HT1080 (cell line): ENCODE measurements around the gene IFITM5. TPM values are rescaled to one million over a fixed set of nuclear protein-coding genes. Genes with fewer than 3 reads are reported as not detected.

Source experiments
- DNase-seq: peaks from one replicate; pipeline ENCODE4 v3.0.0-alpha.2; 2015; ENCODE audit warnings: low read depth
- total RNA-seq: library from RNA; depleted of rRNA; stranded (reverse); fragments of >200 nt; shearing (Covaris generic); gene quantifications from 2 replicates; pipeline ENCODE4 v1.2.3, GENCODE V29; 2014

The IFITM5 gene
- total RNA-seq, 1 experiment from 2014 or later = not detected

- no peak for DNase-seq
These were observed 30.0 kb downstream of the IFITM5 start for GRCh38 chr11:269146-269890.

- DNase-seq = peak; percentile 52
These were observed 30.6 kb downstream of the IFITM5 start for GRCh38 chr11:268716-269145.

- no peak for DNase-seq
These were observed 31.8 kb downstream of the IFITM5 start for GRCh38 chr11:267491-267994.

- no peak for DNase-seq
These were observed 32.5 kb downstream of the IFITM5 start for GRCh38 chr11:266676-267439.

- no peak for DNase-seq
These were observed 37.7 kb downstream of the IFITM5 start for GRCh38 chr11:261624-262023.

- no peak for DNase-seq
These were observed 39.9 kb downstream of the IFITM5 start for GRCh38 chr11:259413-259812.

- no peak for DNase-seq
These were observed 41.4 kb downstream of the IFITM5 start for GRCh38 chr11:257766-258493.

GRCh38 chr11:256952-257737 lies 42.2 kb downstream of the IFITM5 start:
- DNase-seq = no peak

- DNase-seq = no peak
These were observed 43.5 kb downstream of the IFITM5 start for GRCh38 chr11:255816-256215.

- no peak for DNase-seq
These were observed 44.1 kb downstream of the IFITM5 start for GRCh38 chr11:255176-255575.

- no peak for DNase-seq
These were observed 45.4 kb downstream of the IFITM5 start for GRCh38 chr11:253886-254270.

- no peak for DNase-seq
These were observed 46.0 kb downstream of the IFITM5 start for GRCh38 chr11:253160-253885.

GRCh38 chr11:252666-253065 lies 46.7 kb downstream of the IFITM5 start:
- no peak for DNase-seq

GRCh38 chr11:251550-251949 lies 47.8 kb downstream of the IFITM5 start:
- DNase-seq = no peak

GRCh38 chr11:250740-251299 lies 48.5 kb downstream of the IFITM5 start:
- peak; percentile 32 for DNase-seq

- DNase-seq = no peak
These were observed 49.1 kb downstream of the IFITM5 start for GRCh38 chr11:250274-250673.

GRCh38 chr11:249062-249461 lies 50.3 kb downstream of the IFITM5 start:
- DNase-seq = no peak
